GM12878 (cell line): Measurements from ENCODE around the gene CLASP1. TPM values are rescaled to one million over a fixed set of nuclear protein-coding genes. Genes with fewer than 3 reads are reported as not detected.

Experiments used
- ATAC-seq: fragments of 200-7000 bp; cut with Tn5 transposase; 3 replicates; pipeline ENCODE4 v1.9.1; 2020; ENCODE audit warnings: mild to moderate bottlenecking, moderate library complexity
- BruUV-seq: library from RNA; stranded (reverse); fragments of 400-500 nt; replicated peaks from 2 replicates; lab custom pipeline; 2021; lab: Mats Ljungman, UMichigan
- CTCF ChIA-PET: fragments of 300-600 bp; sonication (Branson Sonifier 250); formaldehyde crosslinking; extraction: SDS; loops from one replicate; lab custom pipeline; 2021; ENCODE audit warnings: inconsistent platforms; lab: Yijun Ruan, JAX
- POLR2A ChIA-PET: fragments of 350-600 bp; formaldehyde crosslinking; extraction: SDS; loops from one replicate; lab custom pipeline; 2021; ENCODE audit warnings: inconsistent platforms; lab: Charles Lee
- RAD21 ChIA-PET: fragments of 300-600 bp; sonication (Branson Sonifier 250); formaldehyde crosslinking; loops from one replicate; lab custom pipeline; 2023; ENCODE audit warnings: antibody characterized with exemption; ENCODE audit not compliant: unreplicated experiment; lab: Charles Lee
- SMC1A ChIA-PET: fragments of 300-600 bp; sonication (Branson Sonifier 250); formaldehyde crosslinking; loops from one replicate; lab custom pipeline; 2023; ENCODE audit not compliant: unreplicated experiment, uncharacterized antibody; lab: Charles Lee
- DNase-seq: peaks from one replicate; pipeline ENCODE4 v3.0.0-alpha.2; 2011; ENCODE audit warnings: low read depth, low spot score
- FAIRE-seq: peaks from 3 replicates; lab custom pipeline; 2011; peaks lifted over from hg19 to GRCh38; lab: Jason Lieb, UNC
- H2AFZ ChIP-seq: 2 replicates; pipeline ENCODE4 v1.6.0; 2011; ENCODE audit warnings: low read depth, low read length, control low read depth; ENCODE audit not compliant: control insufficient read depth
- H3K27ac ChIP-seq: 2 replicates; pipeline ENCODE4 v1.5.1; 2011; ENCODE audit warnings: control low read depth; ENCODE audit not compliant: control insufficient read depth, insufficient read depth
- H3K27me3 ChIP-seq, 2 experiments: replicated peaks in 1 of 2; 2 replicates each; pipeline versions ENCODE4 v1.6.0 to v1.6.1; 2011; ENCODE audit warnings: low read length in 1 of 2; ENCODE audit not compliant: control insufficient read depth in 2 of 2, insufficient read depth in 2 of 2
- H3K36me3 ChIP-seq, 2 experiments: 2 replicates each; pipeline ENCODE4 v1.5.1; 2011; ENCODE audit warnings: low read length in 1 of 2; ENCODE audit not compliant: control insufficient read depth in 2 of 2, insufficient read depth in 2 of 2
- H3K4me1 ChIP-seq: 2 replicates; pipeline ENCODE4 v1.6.1; 2011; ENCODE audit warnings: mild to moderate bottlenecking, low read length, moderate library complexity, mixed read lengths; ENCODE audit not compliant: control insufficient read depth, insufficient read depth
- H3K4me2 ChIP-seq: 2 replicates; pipeline ENCODE4 v1.6.0; 2011; ENCODE audit warnings: control low read depth; ENCODE audit not compliant: control insufficient read depth, insufficient read depth
- H3K4me3 ChIP-seq: fragments of 200-600 bp; sonication (generic); 2 replicates; pipeline ENCODE4 v1.5.1; 2016
- H3K79me2 ChIP-seq: 2 replicates; pipeline ENCODE4 v1.6.0; 2011; ENCODE audit warnings: low read length; ENCODE audit not compliant: control insufficient read depth, insufficient read depth
- H3K9ac ChIP-seq: 2 replicates; pipeline ENCODE4 v1.8.0; 2011; ENCODE audit warnings: low read length, control low read depth, mixed read lengths; ENCODE audit not compliant: control insufficient read depth, insufficient read depth
- H3K9me3 ChIP-seq: replicated peaks from 3 replicates; pipeline ENCODE4 v1.5.1; 2011; ENCODE audit warnings: mild to moderate bottlenecking, low read length; ENCODE audit not compliant: control insufficient read depth, insufficient read depth
- H4K20me1 ChIP-seq: 2 replicates; pipeline ENCODE4 v1.6.0; 2011; ENCODE audit not compliant: control insufficient read depth, insufficient read depth
- CEBPZ ChIP-seq: fragments of 150-350 bp; IDR thresholded peaks from 2 replicates; pipeline ENCODE4 v1.6.1; 2016; ENCODE audit warnings: low read depth, low read length
- ZZZ3 ChIP-seq: IDR thresholded peaks from 2 replicates; pipeline ENCODE4 v1.6.1; 2011; ENCODE audit warnings: low read depth; ENCODE audit not compliant: control insufficient read depth, insufficient read length
- WGBS: methylation state at CpG from one replicate; pipeline ENCODE4 v1.1.6; 2016; ENCODE audit warnings: low lambda C conversion rate; ENCODE audit not compliant: insufficient replicate concordance, insufficient coverage; ENCODE audit errors: missing lambda C conversion rate; 5-methylcytosine and 5-hydroxymethylcytosine counted together
- in situ Hi-C: fragments of 300-500 bp; cut with MboI; formaldehyde crosslinking; loops from 9 replicates; pipeline ENCODE4 v1.14.3; 2018; ENCODE audit warnings: mixed read lengths
- intact Hi-C: fragments of 100-400 bp; cut with micrococcal nuclease; formaldehyde crosslinking; loops from one replicate; pipeline ENCODE4 v1.14.2; 2022; ENCODE audit not compliant: unreplicated experiment
- polyA plus RNA-seq, 11 experiments: library from polyadenylated mRNA; depleted of rRNA in 4 of 11; unstranded in 6 of 11; stranded (reverse) in 5 of 11; fragments of >200 nt; fragmentation: Nextera tagmentation in 4 of 11; fragmentation: Illumina TruSeq in 1 of 11; extraction: Ambion mirVana in 4 of 11; extraction: Trizol in 1 of 11; gene quantifications; 1 replicate in 1 of 11; 2 replicates in 10 of 11; pipeline versions ENCODE4 v1.2.1 to v1.2.3, GENCODE V29; 2011 to 2016; ENCODE audit warnings: inconsistent platforms in 2 of 11, missing spikeins in 2 of 11, low read depth in 1 of 11
- total RNA-seq, 4 experiments: library from RNA; depleted of rRNA in 3 of 4; stranded (reverse); fragments of >200 nt in 3 of 4; fragmentation: Illumina TruSeq in 1 of 4; extraction: Trizol in 1 of 4; gene quantifications; 2 replicates each; pipeline versions ENCODE4 v1.2.1 to v1.2.3, GENCODE V29; 2013 to 2021

Gene CLASP1
- total and polyA plus RNA-seq, 10 of the 15 experiments (the other 5 are each of a cell fraction or from before 2014, with no cell fraction given), result 1.4 to 62.4 (median 32.9) TPM

- no peak for TF ChIP-seq CEBPZ
Observed at GRCh38 chr2:121520641-121520994, 128.6 kb downstream of the CLASP1 start (continued).

GRCh38 chr2:121519732-121520640 lies 129.3 kb downstream of the CLASP1 start:
- intact Hi-C loops, result no loop called here
- no peak for TF ChIP-seq ZZZ3
- TF ChIP-seq, all 136 proteins: peak for 0
- ATAC-seq, result peak; percentile 52

More at GRCh38 chr2:121519732-121520640, 129.3 kb downstream of the CLASP1 start:
- H3K36me3 ChIP-seq, result peaks cover 13 to 22% of the 10 kb centered on the region in 2 experiments
- in situ Hi-C loops, result no loop called here
- H3K79me2 ChIP-seq, result no peaks in the 10 kb centered on the region
- WGBS, result 96% methylated on average over 6 of the region's 6 CpGs
- ChIA-PET RAD21 (no interaction called here), CTCF (interaction anchor here (0.6 kb wide), 1 partner anchor 93 kb away, joined by 3 read pairs; no protein-coding TSS in a partner anchor), POLR2A (interaction anchor here (0.9 kb wide), 1 partner anchor 30 kb away, joined by 3 read pairs; no protein-coding TSS in a partner anchor), SMC1A (no interaction called here)
- no peaks in the 10 kb centered on the region for H4K20me1 ChIP-seq
- no peak overlapping the region for H3K4me3 ChIP-seq
- DNase-seq, result no peak
- H3K27ac ChIP-seq, result no peak overlapping the region
- no peaks in the 10 kb centered on the region for H3K4me1 ChIP-seq
- no TSS peak for BruUV-seq
- no peak overlapping the region for H2AFZ ChIP-seq
- no peak for FAIRE-seq
- H3K9me3 ChIP-seq, result no peaks in the 10 kb centered on the region
- H3K9ac ChIP-seq, result no peak overlapping the region
- H3K4me2 ChIP-seq, result no peak overlapping the region
- H3K27me3 ChIP-seq, result no peaks in the 10 kb centered on the region
